Activated naive CD8-positive, alpha-beta T cell treated with anti-CD3 and anti-CD28 coated beads, Interleukin-2, amount 50 U/mL, for 24 hours (primary cell): ENCODE data around the gene DUSP15.

ENCODE experiments used
- ATAC-seq: fragments of 150-1000 bp; cut with Tn5 transposase; one replicate; pipeline ENCODE4 v1.10.0; 2021
- DNase-seq: peaks from one replicate; pipeline ENCODE4 v3.0.0; 2021
- H3K27ac Mint-ChIP-seq: one replicate; pipeline ENCODE4 v1.8.0; 2021; ENCODE audit warnings: mild to moderate bottlenecking, mixed read lengths
- H3K27me3 Mint-ChIP-seq: one replicate; pipeline ENCODE4 v1.8.0; 2021; ENCODE audit warnings: mixed read lengths
- H3K36me3 Mint-ChIP-seq: one replicate; pipeline ENCODE4 v1.8.0; 2021; ENCODE audit warnings: low read depth, mixed read lengths
- H3K4me1 Mint-ChIP-seq: one replicate; pipeline ENCODE4 v1.8.0; 2021; ENCODE audit warnings: mixed read lengths
- H3K4me3 Mint-ChIP-seq: one replicate; pipeline ENCODE4 v1.8.0; 2021; ENCODE audit warnings: mild to moderate bottlenecking, moderate library complexity, mixed read lengths
- H3K9me3 Mint-ChIP-seq: one replicate; pipeline ENCODE4 v1.8.0; 2021; ENCODE audit warnings: mixed read lengths

DUSP15 gene

GRCh38 chr20:31870726-31871617, 645 bp upstream of the DUSP15 start:
- no peaks in the 10 kb centered on the region for H3K36me3 Mint-ChIP-seq
- H3K4me1 Mint-ChIP-seq = peaks cover 12% of the 10 kb centered on the region
- ATAC-seq = no peak
- H3K4me3 Mint-ChIP-seq = peak overlapping the region; percentile 70
- H3K27me3 Mint-ChIP-seq = peaks cover 33% of the 10 kb centered on the region
- no peaks in the 10 kb centered on the region for H3K9me3 Mint-ChIP-seq
- no peak overlapping the region for H3K27ac Mint-ChIP-seq
- DNase-seq = no peak

- peak overlapping the region; percentile 85 for H3K27ac Mint-ChIP-seq
Measured at GRCh38 chr20:31869673-31869941, 720 bp downstream of the DUSP15 start.

GRCh38 chr20:31868853-31869672, 1.3 kb downstream of the DUSP15 start:
- Mint-ChIP-seq H3K27me3 (peaks cover 33% of the 10 kb centered on the region), H3K9me3 (no peaks in the 10 kb centered on the region), H3K4me3 (peak overlapping the region; percentile 85), H3K4me1 (peaks cover 12% of the 10 kb centered on the region), H3K36me3 (no peaks in the 10 kb centered on the region), H3K27ac (no peak overlapping the region)
- DNase-seq = no peak
- ATAC-seq = no peak

More at GRCh38 chr20:31869673-31869941, 720 bp downstream of the DUSP15 start:
- no peaks in the 10 kb centered on the region for H3K9me3 Mint-ChIP-seq
- no peak for DNase-seq
- peaks cover 12% of the 10 kb centered on the region for H3K4me1 Mint-ChIP-seq
- no peaks in the 10 kb centered on the region for H3K36me3 Mint-ChIP-seq
- ATAC-seq = no peak
- peaks cover 33% of the 10 kb centered on the region for H3K27me3 Mint-ChIP-seq
- H3K4me3 Mint-ChIP-seq = peak overlapping the region; percentile 85

- peaks cover 16% of the 10 kb centered on the region for H3K4me1 Mint-ChIP-seq
- no peaks in the 10 kb centered on the region for H3K36me3 Mint-ChIP-seq
- peaks cover 27% of the 10 kb centered on the region for H3K27me3 Mint-ChIP-seq
- no peak for DNase-seq
- H3K4me3 Mint-ChIP-seq = no peak overlapping the region
- no peaks in the 10 kb centered on the region for H3K9me3 Mint-ChIP-seq
- H3K27ac Mint-ChIP-seq = no peak overlapping the region
- ATAC-seq = no peak
Measured at GRCh38 chr20:31866221-31866620, 4.1 kb downstream of the DUSP15 start.

- no peak for ATAC-seq
- no peak overlapping the region for H3K4me3 Mint-ChIP-seq
- H3K27me3 Mint-ChIP-seq = peaks cover 27% of the 10 kb centered on the region
- peaks cover 12% of the 10 kb centered on the region for H3K4me1 Mint-ChIP-seq
- H3K27ac Mint-ChIP-seq = no peak overlapping the region
- DNase-seq = no peak
- no peaks in the 10 kb centered on the region for H3K9me3 Mint-ChIP-seq
- H3K36me3 Mint-ChIP-seq = no peaks in the 10 kb centered on the region
Measured at GRCh38 chr20:31864521-31865400, 5.6 kb downstream of the DUSP15 start.

- Mint-ChIP-seq H3K27me3 (peaks cover 15% of the 10 kb centered on the region), H3K27ac (no peak overlapping the region), H3K9me3 (no peaks in the 10 kb centered on the region), H3K4me3 (no peak overlapping the region), H3K4me1 (peaks cover 8% of the 10 kb centered on the region), H3K36me3 (no peaks in the 10 kb centered on the region)
- ATAC-seq (no peak), DNase-seq (no peak)
Measured at GRCh38 chr20:31863296-31864085, 6.8 kb downstream of the DUSP15 start.

- ATAC-seq = no peak
- Mint-ChIP-seq H3K27me3 (peaks cover 17% of the 10 kb centered on the region), H3K4me1 (peaks cover 8% of the 10 kb centered on the region), H3K27ac (no peak overlapping the region), H3K9me3 (no peaks in the 10 kb centered on the region), H3K4me3 (no peak overlapping the region), H3K36me3 (no peaks in the 10 kb centered on the region)
- no peak for DNase-seq
Measured at GRCh38 chr20:31862506-31862905, 7.8 kb downstream of the DUSP15 start.

GRCh38 chr20:31862157-31862470, 8.2 kb downstream of the DUSP15 start:
- Mint-ChIP-seq H3K27ac (no peak overlapping the region), H3K4me3 (peak overlapping the region; percentile 34), H3K9me3 (no peaks in the 10 kb centered on the region), H3K27me3 (peaks cover 20% of the 10 kb centered on the region), H3K4me1 (peaks cover 8% of the 10 kb centered on the region), H3K36me3 (no peaks in the 10 kb centered on the region)
- ATAC-seq (no peak), DNase-seq (no peak)

GRCh38 chr20:31861385-31862156, 8.8 kb downstream of the DUSP15 start:
- H3K27ac Mint-ChIP-seq = no peak overlapping the region
- H3K36me3 Mint-ChIP-seq = no peaks in the 10 kb centered on the region
- H3K27me3 Mint-ChIP-seq = peaks cover 20% of the 10 kb centered on the region
- H3K4me3 Mint-ChIP-seq = peak overlapping the region; percentile 34
- DNase-seq = peak; percentile 68
- peaks cover 8% of the 10 kb centered on the region for H3K4me1 Mint-ChIP-seq
- ATAC-seq = peak; percentile 76
- no peaks in the 10 kb centered on the region for H3K9me3 Mint-ChIP-seq

GRCh38 chr20:31861135-31861384, 9.3 kb downstream of the DUSP15 start:
- Mint-ChIP-seq H3K27ac (no peak overlapping the region), H3K4me1 (peaks cover 8% of the 10 kb centered on the region), H3K36me3 (no peaks in the 10 kb centered on the region), H3K27me3 (peaks cover 20% of the 10 kb centered on the region), H3K9me3 (no peaks in the 10 kb centered on the region), H3K4me3 (no peak overlapping the region)
- DNase-seq (no peak), ATAC-seq (peak; percentile 20)

- H3K27me3 Mint-ChIP-seq = peaks cover 20% of the 10 kb centered on the region
- H3K27ac Mint-ChIP-seq = no peak overlapping the region
- no peaks in the 10 kb centered on the region for H3K36me3 Mint-ChIP-seq
- no peaks in the 10 kb centered on the region for H3K9me3 Mint-ChIP-seq
- peaks cover 8% of the 10 kb centered on the region for H3K4me1 Mint-ChIP-seq
- no peak for ATAC-seq
- no peak overlapping the region for H3K4me3 Mint-ChIP-seq
- DNase-seq = no peak
Measured at GRCh38 chr20:31860390-31861134, 9.8 kb downstream of the DUSP15 start.

GRCh38 chr20:31859998-31860380, 10.3 kb downstream of the DUSP15 start:
- H3K4me1 Mint-ChIP-seq = peaks cover 8% of the 10 kb centered on the region
- ATAC-seq (no peak), DNase-seq (no peak)
- H3K9me3 Mint-ChIP-seq = no peaks in the 10 kb centered on the region
- H3K36me3 Mint-ChIP-seq = no peaks in the 10 kb centered on the region
- H3K27ac Mint-ChIP-seq = no peak overlapping the region
- H3K4me3 Mint-ChIP-seq = no peak overlapping the region
- peaks cover 20% of the 10 kb centered on the region for H3K27me3 Mint-ChIP-seq
